SU-DHL-6 (cell line): ENCODE measurements around the gene TREM2.

ENCODE experiments used
- H2AFZ ChIP-seq: fragments of 200-600 bp; sonication (generic); 2 replicates; pipeline ENCODE4 v1.6.1; 2014; ENCODE audit warnings: low read depth, mild to moderate bottlenecking, moderate library complexity, mixed read lengths, antibody characterized with exemption, low read length; ENCODE audit not compliant: severe bottlenecking
- H3F3A ChIP-seq: fragments of 200-600 bp; shearing (Covaris generic); 2 replicates; pipeline ENCODE4 v1.6.0; 2016; ENCODE audit warnings: antibody characterized with exemption, mild to moderate bottlenecking; ENCODE audit not compliant: insufficient read depth
- H3K27ac ChIP-seq: fragments of 200-600 bp; sonication (generic); 2 replicates; pipeline ENCODE4 v1.5.1; 2016; ENCODE audit warnings: low read depth, mild to moderate bottlenecking, low read length, moderate library complexity, mixed read lengths
- H3K27me3 ChIP-seq: fragments of 200-600 bp; sonication (generic), shearing (Covaris generic); 2 replicates; pipeline ENCODE4 v1.6.0; 2014; ENCODE audit warnings: mild to moderate bottlenecking, low read length
- H3K36me3 ChIP-seq: fragments of 200-600 bp; sonication (generic); 2 replicates; pipeline ENCODE4 v1.6.1; 2014; ENCODE audit warnings: mild to moderate bottlenecking, low read length, mixed read lengths
- H3K4me2 ChIP-seq: fragments of 300-600, 200-600 bp; shearing (Covaris generic), sonication (generic); 2 replicates; pipeline ENCODE4 v1.6.0; 2014; ENCODE audit warnings: low read length, low read depth, mild to moderate bottlenecking; ENCODE audit not compliant: poor library complexity, severe bottlenecking
- H3K4me3 ChIP-seq: fragments of 200-600 bp; sonication (generic); 2 replicates; pipeline ENCODE4 v1.5.1; 2014; ENCODE audit warnings: antibody characterized with exemption, low read length, mild to moderate bottlenecking, mixed read lengths; ENCODE audit not compliant: insufficient read depth, poor library complexity, severe bottlenecking
- H3K79me2 ChIP-seq: fragments of 200-600 bp; sonication (generic); 2 replicates; pipeline ENCODE4 v1.6.1; 2014; ENCODE audit warnings: mild to moderate bottlenecking, low read length, moderate library complexity; ENCODE audit not compliant: insufficient read depth
- H3K9ac ChIP-seq: fragments of 200-600 bp; sonication (generic); 2 replicates; pipeline ENCODE4 v1.7.0; 2014; ENCODE audit warnings: mild to moderate bottlenecking, low read length
- H3K9me2 ChIP-seq: fragments of 200-600 bp; sonication (generic); replicated peaks from 2 replicates; pipeline ENCODE4 v1.6.1; 2014; ENCODE audit warnings: low read length; ENCODE audit not compliant: insufficient read depth
- H3K9me3 ChIP-seq: fragments of 200-600 bp; sonication (generic); 2 replicates; pipeline ENCODE4 v1.6.1; 2014; ENCODE audit warnings: low read length, mixed read lengths; ENCODE audit not compliant: insufficient read depth
- H4K20me1 ChIP-seq: fragments of 200-600 bp; sonication (generic); 2 replicates; pipeline ENCODE4 v1.6.1; 2014; ENCODE audit warnings: low read depth, mild to moderate bottlenecking, antibody characterized with exemption, low read length, moderate library complexity, mixed read lengths
- CTCF ChIP-seq: fragments of 200-600 bp; sonication (generic); IDR thresholded peaks from one replicate; pipeline ENCODE4 v1.5.1; 2017; ENCODE audit warnings: antibody characterized with exemption, mild to moderate bottlenecking, low read length, moderate library complexity; ENCODE audit not compliant: insufficient read depth, poor library complexity, severe bottlenecking
- EZH2phosphoT487 ChIP-seq: fragments of 200-600 bp; sonication (generic), shearing (Covaris generic); conservative IDR thresholded peaks from 2 replicates; pipeline ENCODE4 v1.6.1; 2018; ENCODE audit warnings: mild to moderate bottlenecking, antibody characterized with exemption, low read length, moderate library complexity, mixed read lengths

TREM2 gene

DNA sequence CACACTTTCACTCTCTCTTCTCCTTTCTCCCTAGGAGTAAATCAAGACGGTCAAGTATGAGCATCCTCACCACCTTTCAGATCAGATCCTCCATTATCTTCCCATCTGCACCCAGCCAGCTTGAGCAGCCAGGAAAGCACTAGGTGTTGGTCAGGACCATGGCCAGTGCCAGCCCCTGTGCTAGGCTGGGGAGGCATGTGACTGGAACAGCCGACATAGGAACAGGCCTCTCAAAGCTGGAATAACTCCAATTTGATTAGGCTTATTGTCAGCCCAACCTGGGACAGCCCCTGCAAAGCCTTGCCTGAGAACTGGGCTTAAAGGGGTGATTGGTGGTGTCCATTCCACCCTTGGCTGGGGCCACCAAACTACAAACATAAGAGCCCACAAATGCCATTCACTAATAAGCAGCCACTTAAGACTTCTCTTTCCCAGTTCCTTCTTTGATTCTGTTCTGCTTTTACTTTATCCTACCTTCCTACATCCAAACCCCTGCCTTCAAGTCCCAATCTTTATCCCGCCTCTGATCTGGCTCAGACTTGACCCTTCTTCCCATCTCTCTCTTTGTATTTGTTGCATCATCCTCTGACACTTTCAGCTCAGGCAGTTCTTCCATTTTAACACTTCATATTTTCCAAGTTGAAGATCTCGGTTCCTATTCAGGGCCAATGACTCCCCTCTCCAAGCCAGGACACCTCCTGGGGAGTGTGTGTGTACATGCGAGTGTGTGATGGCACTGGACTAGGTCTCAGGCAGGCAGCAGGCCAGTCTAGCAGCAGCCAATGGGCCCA is 4.5 kb upstream of the TREM2 start:
- Histone ChIP-seq H3F3A (no peaks in the 10 kb centered on the region), H3K9ac (no peak overlapping the region), H4K20me1 (no peaks in the 10 kb centered on the region), H3K9me3 (no peaks in the 10 kb centered on the region), H3K27ac (no peak overlapping the region), H3K27me3 (no peaks in the 10 kb centered on the region), H3K36me3 (no peaks in the 10 kb centered on the region), H3K79me2 (no peaks in the 10 kb centered on the region), H3K4me2 (no peak overlapping the region), H3K4me3 (no peak overlapping the region), H2AFZ (no peak overlapping the region), H3K9me2 (no peaks in the 10 kb centered on the region)
- TF ChIP-seq EZH2phosphoT487 (no peak), CTCF (no peak)

GRCh38 chr6:41164551-41165120 is 1.7 kb upstream of the TREM2 start:
- H4K20me1 ChIP-seq, result no peaks in the 10 kb centered on the region
- no peak overlapping the region for H3K9ac ChIP-seq
- no peaks in the 10 kb centered on the region for H3K9me3 ChIP-seq
- no peaks in the 10 kb centered on the region for H3F3A ChIP-seq
- no peak overlapping the region for H2AFZ ChIP-seq
- H3K9me2 ChIP-seq, result no peaks in the 10 kb centered on the region
- no peak overlapping the region for H3K4me3 ChIP-seq
- H3K27me3 ChIP-seq, result no peaks in the 10 kb centered on the region
- H3K27ac ChIP-seq, result no peak overlapping the region
- H3K36me3 ChIP-seq, result no peaks in the 10 kb centered on the region
- H3K79me2 ChIP-seq, result no peaks in the 10 kb centered on the region
- H3K4me2 ChIP-seq, result no peak overlapping the region
- no peak for TF ChIP-seq CTCF
- TF ChIP-seq EZH2phosphoT487, result no peak

- H3K4me3 ChIP-seq, result no peak overlapping the region
- no peak for TF ChIP-seq EZH2phosphoT487
- TF ChIP-seq CTCF, result no peak
- no peaks in the 10 kb centered on the region for H3K79me2 ChIP-seq
- no peak overlapping the region for H2AFZ ChIP-seq
- no peaks in the 10 kb centered on the region for H3K27me3 ChIP-seq
- H3K36me3 ChIP-seq, result no peaks in the 10 kb centered on the region
- H3F3A ChIP-seq, result no peaks in the 10 kb centered on the region
- no peaks in the 10 kb centered on the region for H3K9me3 ChIP-seq
- no peak overlapping the region for H3K27ac ChIP-seq
- no peaks in the 10 kb centered on the region for H4K20me1 ChIP-seq
- H3K4me2 ChIP-seq, result no peak overlapping the region
- no peaks in the 10 kb centered on the region for H3K9me2 ChIP-seq
- H3K9ac ChIP-seq, result no peak overlapping the region
Measured at GRCh38 chr6:41163419-41163717, 452 bp upstream of the TREM2 start.
